ENCODE data around the gene CAPZB.
"Not testable (repeated sequence)": the region's sequence is repeated elsewhere in the genome, so short reads cannot be mapped to it uniquely, and the experiment has no call there.

CAPZB gene

DNA sequence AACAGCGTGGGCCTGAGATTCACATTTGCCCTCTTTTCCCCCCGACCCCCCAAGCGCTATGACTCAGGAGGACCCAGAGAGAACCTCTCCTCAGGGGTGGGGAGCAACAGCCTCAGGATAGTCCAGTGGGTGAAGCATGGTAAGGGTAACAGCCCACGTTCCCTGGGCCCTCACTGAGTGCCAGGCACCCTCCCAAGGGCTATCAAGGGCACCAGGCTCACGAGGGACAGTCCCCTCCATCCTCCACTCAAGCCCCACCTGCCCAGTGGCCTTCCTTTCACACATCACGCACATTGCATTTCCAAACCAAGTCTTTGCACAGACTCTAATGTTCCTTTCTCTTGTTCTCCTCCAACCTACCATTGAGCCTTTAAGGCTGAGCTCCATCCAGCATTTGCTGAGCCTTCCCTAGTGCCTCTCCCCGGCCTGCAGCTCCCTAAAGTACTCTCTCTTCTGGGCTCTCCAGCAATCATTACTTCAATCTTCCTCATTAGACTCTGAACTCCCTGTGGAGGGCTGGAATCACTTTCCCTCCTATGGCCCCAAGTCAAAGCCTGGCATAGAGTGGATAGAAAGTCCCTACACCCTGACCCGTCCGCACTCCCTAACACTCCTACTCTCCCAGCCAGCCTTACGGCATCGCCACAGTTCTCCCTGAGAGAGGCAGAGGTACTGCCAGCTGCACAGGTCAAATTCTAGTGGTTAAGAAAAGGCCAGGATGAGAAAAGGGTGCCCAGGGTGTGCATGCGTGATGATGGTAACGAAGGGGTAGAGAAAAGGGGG lies 174.4 kb downstream of the CAPZB start:
- no peak for DNase-seq (ENCODE audit: low spot score)

DNA sequence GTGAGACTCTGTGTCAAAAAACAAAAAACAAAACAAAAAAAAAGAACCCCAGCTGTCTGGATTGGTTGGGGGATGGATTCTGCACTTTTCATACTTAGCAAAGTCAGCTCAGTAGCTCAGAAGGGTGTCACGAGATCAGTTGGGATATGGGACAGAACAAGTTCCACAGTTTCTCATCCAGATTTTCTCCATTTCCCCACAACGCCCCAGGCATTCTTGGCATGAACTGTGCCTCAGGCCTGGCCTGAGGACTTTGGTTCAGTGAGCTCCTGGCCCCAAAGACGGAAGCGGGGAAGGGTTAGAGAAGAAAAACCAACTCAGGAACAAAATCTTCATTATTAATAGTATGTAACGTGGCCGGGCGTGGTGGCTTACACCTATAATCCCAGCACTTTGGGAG lies 175.3 kb downstream of the CAPZB start:
- no peak for DNase-seq (ENCODE audit: low spot score)

DNA sequence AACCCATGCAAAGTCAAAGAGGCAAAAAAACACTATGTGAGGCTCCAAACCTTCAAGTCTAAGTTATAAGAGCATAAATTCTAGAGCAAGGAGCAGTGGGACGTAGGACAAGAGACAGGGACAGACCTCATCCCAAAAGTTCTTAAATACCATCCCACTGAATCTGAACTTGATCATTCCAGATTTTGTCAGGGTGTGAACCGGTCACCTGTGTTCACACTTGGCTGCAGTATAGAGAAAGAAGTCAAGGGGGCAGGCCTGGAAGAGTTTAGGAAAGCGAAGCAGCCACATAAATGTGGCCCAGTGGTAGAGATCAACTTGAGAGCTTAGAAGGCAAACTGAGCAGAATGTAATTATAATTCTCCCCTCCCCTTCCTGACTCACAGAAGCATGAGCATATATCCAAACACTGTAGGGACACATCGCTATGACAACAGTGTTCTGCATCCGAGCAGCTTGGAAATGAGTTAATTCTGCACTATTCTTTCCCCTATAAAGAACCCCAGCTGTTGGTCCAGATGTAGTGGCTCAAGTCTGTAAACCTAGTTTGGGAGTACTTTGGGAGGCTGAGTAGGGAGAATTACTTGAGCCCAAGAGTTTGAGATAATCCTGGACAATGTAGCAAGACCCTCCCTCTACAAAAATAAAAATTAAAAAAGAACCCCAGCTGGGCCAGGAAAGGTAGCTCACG lies 176.1 kb downstream of the CAPZB start:
- peak; percentile 55 for DNase-seq (ENCODE audit: low spot score)

DNA sequence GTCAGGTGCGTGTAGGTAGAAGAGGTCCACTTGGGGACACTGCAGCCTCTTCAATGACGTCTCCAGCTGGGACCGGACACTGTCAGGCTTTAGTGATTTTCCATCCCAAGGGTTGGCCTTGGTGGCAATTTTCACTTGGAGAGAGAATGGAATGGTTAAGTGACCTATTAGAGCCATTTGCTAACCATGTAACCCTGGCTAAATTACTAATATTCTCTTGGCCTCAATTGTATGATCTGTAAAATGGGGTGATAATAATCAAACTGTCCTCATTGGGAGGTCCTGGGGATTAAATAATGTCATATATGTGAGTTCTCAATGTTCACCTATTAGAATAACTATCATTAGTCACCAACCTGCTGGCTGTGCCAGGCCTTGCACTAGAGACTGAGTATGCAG lies 176.8 kb downstream of the CAPZB start:
- DNase-seq (ENCODE audit: low spot score) = no peak

DNA sequence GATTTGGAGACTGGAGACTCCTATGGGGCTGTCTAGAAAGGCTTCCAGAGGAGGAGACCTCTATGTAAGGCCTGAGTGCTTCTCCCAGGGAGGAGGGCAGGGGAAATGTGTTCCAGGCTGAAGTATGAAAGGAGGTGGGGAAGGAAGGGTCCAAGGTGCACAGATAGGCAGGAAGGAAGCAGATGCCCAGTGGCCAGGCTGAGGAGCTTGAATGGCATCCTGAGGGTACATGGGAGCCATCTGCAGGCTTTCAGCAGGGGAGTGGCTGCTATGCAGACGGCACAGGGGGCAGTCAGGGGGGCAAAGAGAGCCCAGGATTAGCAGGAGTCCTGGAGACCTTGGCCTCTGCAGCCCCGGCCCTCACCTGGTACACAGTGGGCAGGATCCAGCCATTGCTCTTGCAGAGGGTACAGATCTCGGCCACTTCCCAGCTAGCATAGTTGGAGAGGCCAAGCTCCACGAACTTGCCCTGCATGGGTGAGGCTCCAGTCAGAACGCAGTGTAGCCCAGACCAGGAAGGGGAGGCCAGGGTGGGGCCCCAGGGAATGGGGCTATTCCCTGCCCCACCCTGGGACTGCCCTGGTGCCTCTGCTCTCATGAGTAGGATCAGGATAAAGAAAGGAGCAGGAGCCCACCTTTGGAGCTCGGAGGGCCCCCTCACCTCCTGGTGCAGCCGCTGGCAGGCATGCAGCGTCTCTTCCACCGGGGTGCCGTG lies 177.4 kb downstream of the CAPZB start:
- no peak for DNase-seq (ENCODE audit: low spot score)

DNA sequence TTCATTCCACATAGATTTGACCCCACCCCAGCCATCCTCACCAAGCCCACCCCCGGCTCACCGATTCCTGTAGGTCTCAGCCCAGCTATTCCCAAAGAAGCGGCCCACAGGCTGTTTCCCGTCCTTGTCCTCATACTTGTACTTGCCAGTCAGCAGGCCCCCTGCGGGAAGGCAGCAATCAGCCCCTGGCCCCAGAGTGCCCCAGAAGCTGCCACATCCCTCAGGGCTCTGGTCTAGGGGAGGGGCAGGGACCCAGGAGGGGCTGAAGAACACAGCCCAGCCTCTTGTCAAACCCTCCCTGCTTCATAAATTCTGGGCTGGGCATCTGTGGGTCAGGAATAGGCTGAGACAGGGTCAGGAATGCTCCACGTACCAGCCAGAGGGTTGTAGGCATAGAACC lies 178.4 kb downstream of the CAPZB start:
- no peak for DNase-seq (ENCODE audit: low spot score)

DNA sequence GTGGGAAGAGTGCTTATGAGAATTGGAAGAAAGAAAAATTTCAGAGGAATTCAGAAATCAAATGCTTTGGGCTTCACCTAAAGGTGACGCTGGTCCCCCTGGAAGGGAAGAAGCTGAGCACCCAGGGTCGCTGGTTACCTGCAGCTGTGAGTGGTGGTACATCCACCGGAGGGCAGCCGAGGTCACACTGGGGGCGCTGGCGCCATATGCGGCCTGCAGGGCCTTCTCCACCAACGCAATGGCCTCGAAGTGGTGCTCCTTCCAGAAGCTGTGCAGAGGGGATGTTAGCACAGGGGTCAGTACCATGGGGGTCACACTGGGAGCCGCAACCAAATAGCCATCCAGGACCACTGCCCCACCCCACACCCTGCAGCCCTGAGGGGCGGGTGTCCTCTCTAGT lies 179.5 kb downstream of the CAPZB start:
- no peak for DNase-seq (ENCODE audit: low spot score)

DNA sequence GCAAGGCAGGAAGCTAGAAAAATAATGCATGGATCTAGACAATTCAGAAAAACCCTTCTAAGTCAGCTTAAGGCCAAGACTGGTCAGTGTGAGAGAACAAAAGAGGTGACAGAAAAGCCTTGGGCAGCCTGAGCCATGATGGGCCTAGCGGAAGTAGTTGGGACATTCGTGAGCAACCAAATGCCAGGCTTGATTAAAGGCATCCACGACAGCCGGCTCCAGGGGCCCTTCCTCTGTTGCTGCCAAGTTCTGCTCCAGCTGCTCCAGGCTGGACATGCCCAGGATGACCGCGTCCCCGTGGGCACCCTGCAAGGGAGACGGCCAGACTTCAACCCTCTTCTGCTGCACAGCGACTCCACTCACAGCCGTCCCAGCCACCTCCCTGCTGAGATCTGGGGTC lies 181.3 kb downstream of the CAPZB start:
- DNase-seq (ENCODE audit: low spot score) = not testable (repeated sequence)

DNA sequence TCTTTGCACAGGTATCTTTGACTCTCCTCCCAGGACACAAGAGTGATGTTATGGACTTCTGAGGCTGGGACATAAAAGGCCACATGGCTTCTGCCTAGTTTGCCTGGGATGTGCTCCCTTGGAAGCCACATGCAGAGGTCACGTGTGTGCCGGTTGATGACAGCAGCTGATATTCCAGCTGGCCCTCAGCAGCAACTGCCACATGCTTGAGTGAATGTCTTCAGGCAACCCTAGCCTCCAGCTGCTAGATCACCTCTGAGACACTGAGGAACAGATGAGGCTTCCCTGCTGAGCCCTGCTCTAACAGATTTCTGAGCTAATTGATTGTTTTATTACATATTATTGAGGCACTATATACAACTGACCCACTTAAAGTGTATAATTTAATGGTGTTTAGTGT lies 185.1 kb downstream of the CAPZB start:
- no peak for DNase-seq (ENCODE audit: low spot score)

DNA sequence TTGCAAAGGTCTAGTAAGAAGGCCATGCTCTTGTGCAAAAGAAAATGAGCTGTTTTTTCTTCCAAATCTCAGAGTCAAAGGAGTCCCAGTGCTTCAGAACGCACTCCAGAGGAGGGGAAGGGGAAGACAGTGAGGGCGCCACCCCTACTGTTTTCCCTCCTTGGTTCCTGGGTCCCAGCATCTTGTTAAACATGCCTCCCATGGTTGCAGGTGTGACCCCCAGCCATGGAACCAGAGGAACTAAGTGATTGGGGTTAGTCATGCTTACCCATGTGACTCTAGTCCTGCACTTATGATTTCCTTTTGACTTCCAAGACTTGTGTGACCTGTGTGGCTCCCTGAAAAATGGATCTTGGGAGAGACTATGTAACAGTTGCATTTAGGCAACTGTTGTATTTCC lies 190.7 kb downstream of the CAPZB start:
- no peak for DNase-seq (ENCODE audit: low spot score)

DNA sequence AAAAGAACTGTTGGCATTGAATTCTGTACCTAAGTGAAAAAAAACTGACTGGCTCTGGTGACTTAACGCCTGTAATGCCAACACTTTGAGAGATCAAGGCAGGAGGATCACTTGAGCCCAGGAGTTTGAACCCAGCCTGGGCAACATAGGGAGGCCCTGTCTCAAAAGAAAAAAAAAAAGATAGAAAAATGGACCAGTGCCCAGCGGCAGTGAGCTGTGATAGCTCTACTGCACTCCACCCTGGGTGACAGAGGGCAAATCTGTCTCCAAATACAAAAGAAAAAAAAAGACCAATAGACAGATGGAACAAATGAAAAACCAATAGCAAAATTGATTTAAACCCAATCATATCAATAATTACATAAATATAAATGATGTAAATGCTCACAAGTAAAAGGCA lies 196.1 kb downstream of the CAPZB start:
- DNase-seq (ENCODE audit: low spot score) = no peak
